Measurements from ENCODE around the gene SNAP23. TPM values are rescaled to one million over a fixed set of nuclear protein-coding genes. Genes with fewer than 3 reads are reported as not detected.

The SNAP23 gene
- total RNA-seq, 3 donors from 2014 or later: 65.3 to 97.9 (median 90.3) TPM

GRCh38 chr15:42453826-42454225 lies 41.6 kb upstream of the SNAP23 start:
- Histone ChIP-seq H3K9me3 (no peaks in the 10 kb centered on the region), H3K4me1 (ENCODE audit: low read depth) (no peaks in the 10 kb centered on the region), H3K36me3 (ENCODE audit: low read depth) (no peaks in the 10 kb centered on the region), H3K4me3 (no peak overlapping the region)
- no peak for TF ChIP-seq CTCF (IDR thresholded peaks at IDR 0.05)
- DNase-seq (no peak), ATAC-seq (no peak)
- intact Hi-C loops (cut with DNase I, micrococcal nuclease): no loop called here

DNA sequence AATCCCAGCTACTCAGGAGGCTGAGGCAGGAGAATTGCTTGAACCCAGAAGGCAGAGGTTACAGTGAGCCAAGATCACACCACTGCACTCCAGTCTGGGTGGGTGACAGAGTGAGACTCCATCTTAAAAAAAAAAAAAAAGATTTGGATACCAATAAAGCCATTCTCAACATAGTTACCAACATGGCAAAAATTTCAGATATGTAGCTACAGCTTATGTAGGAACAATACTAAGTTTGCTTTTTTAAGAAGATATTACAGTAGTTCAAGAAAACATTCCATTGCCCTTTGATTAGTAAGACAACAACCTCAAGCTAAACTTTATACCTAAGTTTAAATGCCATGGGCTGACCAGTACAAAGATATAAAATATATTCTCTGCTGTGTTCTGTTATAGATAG lies 38.9 kb upstream of the SNAP23 start:
- intact Hi-C loops (cut with DNase I, micrococcal nuclease): no loop called here
- H3K4me3 ChIP-seq: no peak overlapping the region

DNA sequence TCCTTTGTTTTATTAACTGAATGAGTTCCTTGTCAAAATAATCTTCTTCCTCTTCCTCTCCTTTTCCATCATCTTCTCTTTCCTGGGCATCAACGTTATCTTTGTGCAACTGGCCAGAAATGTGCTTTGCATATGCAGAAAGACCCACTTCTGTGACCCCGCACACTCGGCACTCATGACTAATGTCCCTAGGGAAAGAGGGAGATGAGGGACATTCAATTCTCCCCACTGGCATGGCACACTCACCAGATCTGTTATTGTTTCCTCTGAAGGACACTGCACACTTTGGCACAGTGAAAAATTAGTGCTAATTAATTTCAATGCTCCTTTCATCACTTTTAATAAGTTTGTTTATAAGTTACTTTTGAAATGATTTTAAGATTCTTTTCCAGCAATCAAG lies 38.5 kb upstream of the SNAP23 start:
- no peak for TF ChIP-seq CTCF (IDR thresholded peaks at IDR 0.05)

More for the DNA sequence above, 38.9 kb upstream of the SNAP23 start:
- H3K36me3 ChIP-seq (ENCODE audit: low read depth): no peaks in the 10 kb centered on the region
- ATAC-seq (no peak), DNase-seq (no peak)
- H3K4me1 ChIP-seq (ENCODE audit: low read depth): no peaks in the 10 kb centered on the region
- H3K9me3 ChIP-seq: no peaks in the 10 kb centered on the region
- no peak for TF ChIP-seq CTCF (IDR thresholded peaks at IDR 0.05)

DNA sequence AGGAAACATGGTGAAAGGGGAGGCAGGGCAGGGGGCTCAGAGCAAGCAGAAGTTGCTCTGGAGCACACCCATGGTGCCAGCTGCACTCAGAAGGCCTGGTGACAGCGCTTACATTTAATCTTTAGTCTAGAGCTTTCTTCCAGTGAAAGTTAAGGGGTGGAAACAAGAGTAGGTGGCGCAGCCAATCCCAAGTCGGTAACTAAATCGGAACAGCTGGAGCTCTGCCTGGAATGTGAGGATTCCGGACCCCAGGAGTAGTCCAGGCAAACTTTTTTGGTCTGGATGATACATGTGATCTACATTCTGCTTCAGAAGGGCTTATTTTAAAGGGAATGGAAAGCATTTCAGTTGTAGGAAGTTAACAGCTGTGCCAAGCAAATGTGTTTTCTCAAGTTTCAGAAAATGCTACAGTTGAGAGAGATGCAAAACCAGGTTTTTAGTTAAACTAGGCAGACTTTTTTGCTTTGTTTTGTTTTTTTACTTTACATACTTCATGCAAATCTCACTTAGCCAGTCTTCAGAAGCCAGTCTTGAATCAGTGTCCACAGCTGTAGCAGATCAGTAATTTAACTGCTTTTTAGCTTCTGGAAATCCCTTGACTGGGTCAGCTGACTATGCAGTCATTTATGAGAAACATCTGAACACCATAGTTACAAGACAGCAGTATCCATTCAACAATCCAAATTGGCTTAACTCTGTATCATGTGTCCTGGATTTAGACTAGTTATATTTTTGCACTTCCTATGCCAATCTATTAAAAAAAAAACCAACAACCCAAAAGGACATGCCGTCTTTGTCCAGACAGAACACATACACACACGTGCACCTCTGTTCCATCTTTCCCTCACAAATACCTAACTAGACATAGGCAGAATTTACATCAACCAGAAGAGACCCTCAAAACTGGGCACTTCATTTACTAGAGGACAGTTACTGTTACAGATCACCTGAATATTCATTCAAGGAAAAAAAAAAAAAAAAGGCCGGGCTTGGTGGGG lies 37.7 kb upstream of the SNAP23 start:
- no peak overlapping the region for H3K4me3 ChIP-seq
- ATAC-seq (peak; percentile 68), DNase-seq (peak in 2 of 3 donors; percentile 28 to 46)
- H3K9me3 ChIP-seq: no peaks in the 10 kb centered on the region
- H3K36me3 ChIP-seq (ENCODE audit: low read depth): no peaks in the 10 kb centered on the region
- TF ChIP-seq CTCF (IDR thresholded peaks at IDR 0.05): no peak
- no peaks in the 10 kb centered on the region for H3K4me1 ChIP-seq (ENCODE audit: low read depth)
- intact Hi-C loops (cut with DNase I, micrococcal nuclease): no loop called here

More for the DNA sequence above, 38.5 kb upstream of the SNAP23 start:
- Histone ChIP-seq H3K4me1 (ENCODE audit: low read depth) (no peaks in the 10 kb centered on the region), H3K9me3 (no peaks in the 10 kb centered on the region), H3K4me3 (no peak overlapping the region), H3K36me3 (ENCODE audit: low read depth) (no peaks in the 10 kb centered on the region)
- no peak for ATAC-seq
- no peak for DNase-seq
- intact Hi-C loops (cut with DNase I, micrococcal nuclease): no loop called here

- no peaks in the 10 kb centered on the region for H3K9me3 ChIP-seq
- H3K4me3 ChIP-seq: no peak overlapping the region
- no peaks in the 10 kb centered on the region for H3K36me3 ChIP-seq (ENCODE audit: low read depth)
- DNase-seq (no peak), ATAC-seq (no peak)
- H3K4me1 ChIP-seq (ENCODE audit: low read depth): no peaks in the 10 kb centered on the region
- intact Hi-C loops (cut with DNase I, micrococcal nuclease): no loop called here
- TF ChIP-seq CTCF (IDR thresholded peaks at IDR 0.05): no peak
Observed at GRCh38 chr15:42461261-42461660, 34.2 kb upstream of the SNAP23 start.
